WTC11 (cell line): ENCODE results near the gene PHACTR2. TPM values are rescaled to one million over a fixed set of nuclear protein-coding genes. Genes with fewer than 3 reads are reported as not detected.

Experiments used
- ATAC-seq: fragments of 200-7000 bp; cut with Tn5 transposase; 2 replicates; pipeline ENCODE4 v1.10.0; 2021; ENCODE audit warnings: mild to moderate bottlenecking, moderate library complexity
- CTCF ChIA-PET: fragments of 300-600 bp; sonication (Branson Sonifier 250); formaldehyde crosslinking; loops from one replicate; lab custom pipeline; 2021; ENCODE audit warnings: antibody characterized with exemption; lab: Charles Lee
- POLR2A ChIA-PET: fragments of 350-600 bp; sonication (Branson Sonifier 250); formaldehyde crosslinking; loops from one replicate; lab custom pipeline; 2021; ENCODE audit warnings: antibody characterized with exemption; lab: Charles Lee
- DNase-seq: peaks from one replicate; pipeline ENCODE4 v3.0.0; 2021; ENCODE audit warnings: low spot score
- H3K27ac Mint-ChIP-seq: 2 replicates; pipeline ENCODE4 v1.8.0; 2021; ENCODE audit warnings: mixed read lengths
- H3K27me3 Mint-ChIP-seq: 2 replicates; pipeline ENCODE4 v1.8.0; 2021; ENCODE audit warnings: low read depth, mild to moderate bottlenecking, moderate library complexity, mixed read lengths
- H3K36me3 Mint-ChIP-seq: 2 replicates; pipeline ENCODE4 v1.8.0; 2021; ENCODE audit warnings: mixed read lengths
- H3K4me1 Mint-ChIP-seq: 2 replicates; pipeline ENCODE4 v1.8.0; 2022; ENCODE audit warnings: mixed read lengths
- H3K4me3 Mint-ChIP-seq: 2 replicates; pipeline ENCODE4 v1.8.0; 2021; ENCODE audit warnings: mild to moderate bottlenecking, moderate library complexity, mixed read lengths
- H3K9me3 Mint-ChIP-seq: 2 replicates; pipeline ENCODE4 v1.8.0; 2021; ENCODE audit warnings: mixed read lengths
- ATF6 ChIP-seq: sonication (generic); formaldehyde crosslinking; IDR thresholded peaks from 2 replicates; pipeline ENCODE4 v1.8.1; 2023; ENCODE audit warnings: mild to moderate bottlenecking, missing genetic modification reagents
- CTCF ChIP-seq: fragments of 200-600 bp; IDR thresholded peaks from 2 replicates; pipeline ENCODE4 v1.8.0; 2022; ENCODE audit warnings: antibody characterized with exemption
- E2F5 ChIP-seq: sonication (generic); formaldehyde crosslinking; IDR thresholded peaks from 2 replicates; pipeline ENCODE4 v1.8.1; 2022; ENCODE audit warnings: mild to moderate bottlenecking, moderate library complexity, missing genetic modification reagents
- ELF4 ChIP-seq: sonication (generic); formaldehyde crosslinking; IDR thresholded peaks from 2 replicates; pipeline ENCODE4 v1.8.1; 2022; ENCODE audit warnings: low read depth, mild to moderate bottlenecking, moderate library complexity, missing genetic modification reagents
- ETV6 ChIP-seq: sonication (generic); formaldehyde crosslinking; IDR thresholded peaks from 2 replicates; pipeline ENCODE4 v1.8.1; 2022; ENCODE audit warnings: mild to moderate bottlenecking, missing genetic modification reagents
- GABPB1 ChIP-seq: sonication (generic); formaldehyde crosslinking; IDR thresholded peaks from 2 replicates; pipeline ENCODE4 v1.8.1; 2023; ENCODE audit warnings: mild to moderate bottlenecking, missing genetic modification reagents
- GTF2I ChIP-seq: fragments of 250-450 bp; sonication (Bioruptor Pico); conservative IDR thresholded peaks from 2 replicates; pipeline ENCODE4 v1.4.0; 2021; ENCODE audit warnings: mild to moderate bottlenecking
- MAX ChIP-seq: sonication (generic); formaldehyde crosslinking; IDR thresholded peaks from 2 replicates; pipeline ENCODE4 v1.8.0; 2022; ENCODE audit warnings: mild to moderate bottlenecking, missing genetic modification reagents
- OVOL2 ChIP-seq: fragments of 250-450 bp; sonication (Bioruptor Pico); IDR thresholded peaks from 2 replicates; pipeline ENCODE4 v1.9.0; 2021; ENCODE audit warnings: mild to moderate bottlenecking, borderline replicate concordance
- RELA ChIP-seq: sonication (generic); formaldehyde crosslinking; IDR thresholded peaks from 2 replicates; pipeline ENCODE4 v1.8.1; 2022; ENCODE audit warnings: missing genetic modification reagents, mild to moderate bottlenecking, borderline replicate concordance
- SMAD4 ChIP-seq: sonication (generic); formaldehyde crosslinking; IDR thresholded peaks from 2 replicates; pipeline ENCODE4 v1.8.0; 2022; ENCODE audit warnings: mild to moderate bottlenecking, missing genetic modification reagents
- SOX15 ChIP-seq: fragments of 250-450 bp; sonication (Bioruptor Pico); IDR thresholded peaks from 2 replicates; pipeline ENCODE4 v1.9.0; 2021; ENCODE audit warnings: mild to moderate bottlenecking
- TCF7 ChIP-seq: sonication (generic); formaldehyde crosslinking; IDR thresholded peaks from 2 replicates; pipeline ENCODE4 v1.8.0; 2022; ENCODE audit warnings: mild to moderate bottlenecking, low read depth, missing genetic modification reagents, moderate library complexity
- TEAD1 ChIP-seq: sonication (generic); formaldehyde crosslinking; IDR thresholded peaks from 2 replicates; pipeline ENCODE4 v1.8.0; 2022; ENCODE audit warnings: mild to moderate bottlenecking, missing genetic modification reagents
- ZNF138 ChIP-seq: sonication (generic); formaldehyde crosslinking; conservative IDR thresholded peaks from 2 replicates; pipeline ENCODE4 v1.8.1; 2022; ENCODE audit warnings: mild to moderate bottlenecking, moderate library complexity, missing genetic modification reagents
- ZNF232 ChIP-seq: sonication (generic); formaldehyde crosslinking; IDR thresholded peaks from 2 replicates; pipeline ENCODE4 v1.8.0; 2022; ENCODE audit warnings: mild to moderate bottlenecking, missing genetic modification reagents
- ZNF281 ChIP-seq: sonication (generic); formaldehyde crosslinking; IDR thresholded peaks from 2 replicates; pipeline ENCODE4 v1.8.0; 2023; ENCODE audit warnings: mild to moderate bottlenecking, missing genetic modification reagents
- ZNF425 ChIP-seq: fragments of 250-450 bp; sonication (Bioruptor Pico); conservative IDR thresholded peaks from 2 replicates; pipeline ENCODE4 v1.9.0; 2021; ENCODE audit warnings: mild to moderate bottlenecking
- ZNF671 ChIP-seq: fragments of 250-450 bp; sonication (Bioruptor Pico); IDR thresholded peaks from 2 replicates; pipeline ENCODE4 v1.8.0; 2021; ENCODE audit warnings: mild to moderate bottlenecking
- ZSCAN18 ChIP-seq: fragments of 250-450 bp; sonication (Bioruptor Pico); IDR thresholded peaks from 2 replicates; pipeline ENCODE4 v2.1.2; 2022; ENCODE audit warnings: mild to moderate bottlenecking, moderate library complexity
- total RNA-seq: library from RNA; stranded (reverse); gene quantifications from 3 replicates; pipeline ENCODE4 v1.2.3, GENCODE V29; 2021

The PHACTR2 gene
- total RNA-seq, 1 experiment from 2014 or later: 90.5 TPM

GRCh38 chr6:143698329-143698728 lies 20.6 kb downstream of the PHACTR2 start:
- no peak for TF ChIP-seq ZNF425
- TF ChIP-seq GABPB1 (CRISPR knock-in tag): no peak
- H3K36me3 Mint-ChIP-seq: peaks cover 7% of the 10 kb centered on the region
- ChIA-PET CTCF (no interaction called here), POLR2A (no interaction called here)
- no peaks in the 10 kb centered on the region for H3K27me3 Mint-ChIP-seq
- H3K4me3 Mint-ChIP-seq: no peak overlapping the region
- H3K4me1 Mint-ChIP-seq: peaks cover 69% of the 10 kb centered on the region
- no peak overlapping the region for H3K27ac Mint-ChIP-seq
- DNase-seq (no peak), ATAC-seq (peak; percentile 27)
- H3K9me3 Mint-ChIP-seq: peaks cover 5% of the 10 kb centered on the region

GRCh38 chr6:143698759-143699429 lies 21.1 kb downstream of the PHACTR2 start:
- ChIA-PET CTCF (interaction anchor here (1.6 kb wide), 1 partner anchor 9 kb away, joined by 4 read pairs; no protein-coding TSS in a partner anchor), POLR2A (interaction anchor here (1.2 kb wide), 1 partner anchor 21 kb away, joined by 3 read pairs; the partner anchor contains the start of gene PHACTR2)
- TF ChIP-seq CTCF (peak; percentile 37; the same call in 1 of the 2 replicates), ATF6 (CRISPR knock-in tag) (no peak)
- DNase-seq (peak; percentile 55), ATAC-seq (peak; percentile 96)
- Mint-ChIP-seq H3K36me3 (peaks cover 7% of the 10 kb centered on the region), H3K27ac (0 out of 2 replicates have a peak overlapping the region, but pooled peaks have one; percentile 63), H3K4me1 (peaks cover 64% of the 10 kb centered on the region), H3K4me3 (no peak overlapping the region), H3K9me3 (peaks cover 5% of the 10 kb centered on the region), H3K27me3 (no peaks in the 10 kb centered on the region)

- H3K36me3 Mint-ChIP-seq: peaks cover 11% of the 10 kb centered on the region
- peaks cover 5% of the 10 kb centered on the region for H3K9me3 Mint-ChIP-seq
- no peak for ATAC-seq
- no peak overlapping the region for H3K4me3 Mint-ChIP-seq
- DNase-seq: no peak
- ChIA-PET POLR2A (interaction anchor here (1.2 kb wide), 1 partner anchor 22 kb away, joined by 3 read pairs; the partner anchor contains the start of gene PHACTR2), CTCF (interaction anchor here (1.6 kb wide), 1 partner anchor 10 kb away, joined by 4 read pairs; no protein-coding TSS in a partner anchor)
- peaks cover 59% of the 10 kb centered on the region for H3K4me1 Mint-ChIP-seq
- H3K27me3 Mint-ChIP-seq: no peaks in the 10 kb centered on the region
- no peak overlapping the region; the same call in 1 of the 2 replicates for H3K27ac Mint-ChIP-seq
- TF ChIP-seq GTF2I (CRISPR knock-in tag): no peak
- TF ChIP-seq ZNF281 (CRISPR knock-in tag): no peak
- TF ChIP-seq E2F5 (CRISPR knock-in tag): no peak
- no peak for TF ChIP-seq RELA
- TF ChIP-seq ZNF138 (CRISPR knock-in tag): no peak
- TF ChIP-seq ZNF232 (CRISPR knock-in tag): no peak
- TF ChIP-seq ETV6 (CRISPR knock-in tag): no peak
- no peak for TF ChIP-seq ZNF671
- TF ChIP-seq TEAD1 (CRISPR knock-in tag): no peak
- no peak for TF ChIP-seq MAX (CRISPR knock-in tag)
- no peak for TF ChIP-seq SOX15 (CRISPR knock-in tag)
- no peak for TF ChIP-seq SMAD4
- TF ChIP-seq ELF4 (CRISPR knock-in tag): no peak
- TF ChIP-seq TCF7 (CRISPR knock-in tag): no peak
- TF ChIP-seq ZSCAN18 (CRISPR knock-in tag): no peak
- TF ChIP-seq OVOL2 (CRISPR knock-in tag): no peak
Measured at GRCh38 chr6:143699430-143699825, 21.7 kb downstream of the PHACTR2 start.
